Measurements from ENCODE around the gene SSTR3.

Gene SSTR3

GRCh38 chr22:37244114-37244921 lies 32.0 kb upstream of the SSTR3 start, which contains the start of gene RAC2:
RAC2 (minus strand) TSS chr22:37244269; CDS start chr22:37244148, 121 bp downstream.
- H2AFZ ChIP-seq (ENCODE audit: low read length) = peak within 1 kb of the TSS; percentile 57; the same call in 1 of the 2 replicates
- TF ChIP-seq CTCF (IDR thresholded peaks at IDR 0.05; ENCODE audit: low read length) = no peak
- TF ChIP-seq EZH2 (optimal IDR thresholded peaks at IDR 0.05; ENCODE audit: low read depth, low read length) = no peak
- no peak for TF ChIP-seq EZH2phosphoT487 (IDR thresholded peaks at IDR 0.05; ENCODE audit: low read length)
- H3K9ac ChIP-seq (ENCODE audit: low read length) = peak within 1 kb of the TSS; percentile 91
- H3K4me2 ChIP-seq (ENCODE audit: low read depth, low read length) = peak within 1 kb of the TSS; percentile 98
- H3K79me2 ChIP-seq (ENCODE audit: low read length) = peaks cover 52% of the 10 kb centered on the region
- H3K9me2 ChIP-seq (replicated peaks; ENCODE audit: insufficient read depth, low read length) = no peaks in the 10 kb centered on the region
- peaks cover 40% of the 10 kb centered on the region for H3K4me1 ChIP-seq (ENCODE audit: low read length)
- H4K20me1 ChIP-seq (ENCODE audit: insufficient read depth, low read length) = no peaks in the 10 kb centered on the region
- H3K27ac ChIP-seq (ENCODE audit: low read length) = peak within 1 kb of the TSS; percentile 93
- H3F3A ChIP-seq (ENCODE audit: insufficient read depth, low read length) = peaks cover 56% of the 10 kb centered on the region
- H3K4me3 ChIP-seq (ENCODE audit: low read length) = peak within 1 kb of the TSS; percentile 100
- H3K36me3 ChIP-seq (replicated peaks; ENCODE audit: insufficient read depth, low read length) = peaks cover 14% of the 10 kb centered on the region
- DNase-seq = peak; percentile 92
- H3K27me3 ChIP-seq (replicated peaks; ENCODE audit: insufficient read depth, low read length) = no peaks in the 10 kb centered on the region
- no peaks in the 10 kb centered on the region for H3K9me3 ChIP-seq (replicated peaks; ENCODE audit: insufficient read depth, low read length)

- Histone ChIP-seq H3K36me3 (replicated peaks; ENCODE audit: insufficient read depth, low read length) (peaks cover 14% of the 10 kb centered on the region), H3K4me1 (ENCODE audit: low read length) (peaks cover 47% of the 10 kb centered on the region), H3F3A (ENCODE audit: insufficient read depth, low read length) (peaks cover 63% of the 10 kb centered on the region), H3K9me3 (replicated peaks; ENCODE audit: insufficient read depth, low read length) (no peaks in the 10 kb centered on the region), H3K9ac (ENCODE audit: low read length) (peak overlapping the region; percentile 91), H3K27me3 (replicated peaks; ENCODE audit: insufficient read depth, low read length) (no peaks in the 10 kb centered on the region), H3K4me3 (ENCODE audit: low read length) (peak overlapping the region; percentile 100), H3K9me2 (replicated peaks; ENCODE audit: insufficient read depth, low read length) (no peaks in the 10 kb centered on the region), H3K4me2 (ENCODE audit: low read depth, low read length) (peak overlapping the region; percentile 98), H4K20me1 (ENCODE audit: insufficient read depth, low read length) (0 out of 2 replicates have a peak, but pooled peaks cover 4% of the 10 kb centered on the region), H2AFZ (ENCODE audit: low read length) (peak overlapping the region; percentile 37; the same call in 1 of the 2 replicates), H3K79me2 (ENCODE audit: low read length) (peaks cover 60% of the 10 kb centered on the region), H3K27ac (ENCODE audit: low read length) (peak overlapping the region; percentile 93; the same call in 1 of the 2 replicates)
- TF ChIP-seq CTCF (IDR thresholded peaks at IDR 0.05; ENCODE audit: low read length) = no peak
- no peak for TF ChIP-seq EZH2 (optimal IDR thresholded peaks at IDR 0.05; ENCODE audit: low read depth, low read length)
- TF ChIP-seq EZH2phosphoT487 (IDR thresholded peaks at IDR 0.05; ENCODE audit: low read length) = no peak
- DNase-seq = no peak
Observed at GRCh38 chr22:37243402-37244113, 31.3 kb upstream of the SSTR3 start.

- peaks cover 17% of the 10 kb centered on the region for H3K36me3 ChIP-seq (replicated peaks; ENCODE audit: insufficient read depth, low read length)
- no peak overlapping the region for H2AFZ ChIP-seq (ENCODE audit: low read length)
- H3K27me3 ChIP-seq (replicated peaks; ENCODE audit: insufficient read depth, low read length) = no peaks in the 10 kb centered on the region
- no peaks in the 10 kb centered on the region for H3K9me2 ChIP-seq (replicated peaks; ENCODE audit: insufficient read depth, low read length)
- peak overlapping the region; percentile 100 for H3K4me3 ChIP-seq (ENCODE audit: low read length)
- H3K4me2 ChIP-seq (ENCODE audit: low read depth, low read length) = peak overlapping the region; percentile 98
- H4K20me1 ChIP-seq (ENCODE audit: insufficient read depth, low read length) = 0 out of 2 replicates have a peak, but pooled peaks cover 4% of the 10 kb centered on the region
- H3K79me2 ChIP-seq (ENCODE audit: low read length) = peaks cover 71% of the 10 kb centered on the region
- TF ChIP-seq CTCF (IDR thresholded peaks at IDR 0.05; ENCODE audit: low read length) (no peak), EZH2phosphoT487 (IDR thresholded peaks at IDR 0.05; ENCODE audit: low read length) (no peak), EZH2 (optimal IDR thresholded peaks at IDR 0.05; ENCODE audit: low read depth, low read length) (no peak)
- no peaks in the 10 kb centered on the region for H3K9me3 ChIP-seq (replicated peaks; ENCODE audit: insufficient read depth, low read length)
- H3K27ac ChIP-seq (ENCODE audit: low read length) = peak overlapping the region; percentile 93
- DNase-seq = peak; percentile 90
- H3K4me1 ChIP-seq (ENCODE audit: low read length) = peaks cover 53% of the 10 kb centered on the region
- peak overlapping the region; percentile 91 for H3K9ac ChIP-seq (ENCODE audit: low read length)
- peaks cover 64% of the 10 kb centered on the region for H3F3A ChIP-seq (ENCODE audit: insufficient read depth, low read length)
Observed at GRCh38 chr22:37242395-37242918, 30.2 kb upstream of the SSTR3 start.

Measured in MM.1S (cell line).